CD4-positive, alpha-beta T cell treated with Interleukin-6 for 4 hours (primary cell): Measurements from ENCODE around the gene CCND3.

Source experiments
- DNase-seq: peaks from one replicate; pipeline ENCODE4 v3.0.0-alpha.2; 2020; ENCODE audit warnings: mixed read lengths

Gene CCND3

GRCh38 chr6:41920921-41921711 lies 20.5 kb downstream of the CCND3 start, which contains the start of the genes BYSL and MED20:
TSS of gene BYSL (plus strand) at chr6:41921499. CDS start at chr6:41921563, 64 bp downstream.
TSS of gene MED20 (minus strand) at chr6:41921139. CDS start at chr6:41921018, 121 bp downstream.
- peak; percentile 94 for DNase-seq

- DNase-seq: no peak
These were observed 24.1 kb downstream of the CCND3 start for GRCh38 chr6:41917528-41917927.

- no peak for DNase-seq
These were observed 26.6 kb downstream of the CCND3 start for GRCh38 chr6:41914869-41915530.

- DNase-seq: no peak
These were observed 27.3 kb downstream of the CCND3 start for GRCh38 chr6:41914343-41914742.

GRCh38 chr6:41909727-41910126 lies 31.9 kb downstream of the CCND3 start:
- no peak for DNase-seq

GRCh38 chr6:41901882-41902519 lies 39.6 kb downstream of the CCND3 start:
- DNase-seq: peak; percentile 75

GRCh38 chr6:41900861-41901260 lies 40.7 kb downstream of the CCND3 start:
- no peak for DNase-seq

GRCh38 chr6:41896281-41896680 lies 45.3 kb downstream of the CCND3 start:
- no peak for DNase-seq

- DNase-seq: peak; percentile 95
These were observed 46.0 kb downstream of the CCND3 start, which contains the start of gene USP49 for GRCh38 chr6:41895300-41896233. TSS of gene USP49 (minus strand) at chr6:41895375. CDS start at chr6:41806983, 88,392 bp downstream.

GRCh38 chr6:41894366-41895299 lies 47.0 kb downstream of the CCND3 start:
- peak; percentile 4 for DNase-seq

GRCh38 chr6:41892921-41893564 lies 48.6 kb downstream of the CCND3 start:
- DNase-seq: no peak

- no peak for DNase-seq
These were observed 54.3 kb downstream of the CCND3 start for GRCh38 chr6:41887331-41887751.

GRCh38 chr6:41885930-41886329 lies 55.7 kb downstream of the CCND3 start:
- DNase-seq: no peak

GRCh38 chr6:41884957-41885356 lies 56.7 kb downstream of the CCND3 start:
- no peak for DNase-seq
